Measurements from ENCODE around the gene PMEL. TPM values are rescaled to one million over a fixed set of nuclear protein-coding genes. Genes with fewer than 3 reads are reported as not detected.

PMEL gene
- polyA plus RNA-seq, 1 of the 3 experiments (the other 2 are of a cell fraction) = 1.8 TPM

DNA sequence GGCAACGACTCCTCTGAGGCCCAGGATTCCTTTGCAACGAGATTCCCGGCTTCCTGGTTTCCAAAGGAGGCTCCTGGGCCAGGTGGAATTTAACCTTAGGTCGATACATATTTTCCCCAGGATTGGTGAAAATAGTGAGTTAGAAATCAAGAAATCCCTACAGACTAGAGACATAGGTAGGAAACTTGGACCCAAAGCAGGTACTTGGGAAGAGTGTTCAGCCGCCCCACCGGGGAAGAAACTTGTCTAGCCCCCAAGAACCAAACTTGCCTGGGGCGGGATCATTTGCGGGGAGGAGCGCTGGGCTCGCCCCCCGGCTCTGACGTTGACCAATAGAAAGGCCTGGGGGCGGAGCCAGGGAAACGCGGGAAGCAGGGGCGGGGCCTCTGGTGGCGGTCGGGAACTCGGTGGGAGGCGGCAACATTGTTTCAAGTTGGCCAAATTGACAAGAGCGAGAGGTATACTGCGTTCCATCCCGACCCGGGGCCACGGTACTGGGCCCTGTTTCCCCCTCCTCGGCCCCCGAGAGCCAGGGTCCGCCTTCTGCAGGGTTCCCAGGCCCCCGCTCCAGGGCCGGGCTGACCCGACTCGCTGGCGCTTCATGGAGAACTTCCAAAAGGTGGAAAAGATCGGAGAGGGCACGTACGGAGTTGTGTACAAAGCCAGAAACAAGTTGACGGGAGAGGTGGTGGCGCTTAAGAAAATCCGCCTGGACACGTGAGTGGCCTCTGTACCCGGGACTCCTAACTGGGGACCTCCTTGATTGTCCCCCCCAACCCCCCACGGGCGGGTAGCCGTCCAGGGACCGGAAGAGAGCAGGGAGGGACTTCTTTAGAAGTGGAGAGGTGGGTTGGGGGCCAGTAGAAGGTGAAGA, 803 bp upstream of the PMEL start, which contains the start of gene CDK2:
Gene CDK2 (plus strand): TSS at position 423 of the 874 bp plus-strand sequence. CDS start 179 bp downstream, at position 602.
- peaks cover 10% of the 10 kb centered on the region for H3F3A ChIP-seq (replicated peaks; ENCODE audit: insufficient read depth)
- DNase-seq = peak; percentile 95
- peak within 1 kb of the TSS; percentile 91 for H3K4me2 ChIP-seq
- ChIA-PET POLR2A (no interaction called here), CTCF (interaction anchor here (0.6 kb wide), 2 partner anchors 26 to 29 kb away, joined by 3 read pairs; no protein-coding TSS in a partner anchor)
- under 1% methylated on average over 39 of the region's 45 CpGs for WGBS (ENCODE audit: low lambda C conversion rate)
- H3K27ac ChIP-seq (ENCODE audit: low read depth in 2 of 2, low read length in 1 of 2) = peak within 1 kb of the TSS; percentile 54 to 61; a peak in 3 of 4 replicates
- TF ChIP-seq FOXM1 (IDR thresholded peaks at IDR 0.05; ENCODE audit: low read depth) (no peak), POLR2AphosphoS5 (IDR thresholded peaks at IDR 0.05; ENCODE audit: low read depth, low read length) (peak; percentile 83; the same call in 1 of the 2 replicates), MEF2A (IDR thresholded peaks at IDR 0.05; ENCODE audit: borderline replicate concordance, low read depth) (no peak), RXRA (IDR thresholded peaks at IDR 0.05; ENCODE audit: borderline replicate concordance, low read depth) (no peak), NFIC (IDR thresholded peaks at IDR 0.05; ENCODE audit: borderline replicate concordance) (no peak), SIN3A (IDR thresholded peaks at IDR 0.05; ENCODE audit: borderline replicate concordance, low read depth, low read length) (peak; percentile 73; the same call in 1 of the 2 replicates), GATA2 (CRISPR knock-in tag; IDR thresholded peaks at IDR 0.05) (no peak), MXI1 (IDR thresholded peaks at IDR 0.05; ENCODE audit: low read depth, low read length) (peak; percentile 48; the same call in 1 of the 2 replicates), RAD21 (IDR thresholded peaks at IDR 0.05; ENCODE audit: low read length) (no peak), TAF1 (IDR thresholded peaks at IDR 0.05; ENCODE audit: borderline replicate concordance, low read depth, low read length) (no peak), EP300 (IDR thresholded peaks at IDR 0.05; ENCODE audit: borderline replicate concordance in 1 of 2, low read depth in 1 of 2, low read length in 1 of 2) (no peak), ELF1 (IDR thresholded peaks at IDR 0.05) (peak; percentile 47; the same call in 1 of the 2 replicates), JUND (IDR thresholded peaks at IDR 0.05) (no peak), NRF1 (IDR thresholded peaks at IDR 0.05; ENCODE audit: low read depth, low read length) (no peak), FOSL2 (IDR thresholded peaks at IDR 0.05; ENCODE audit: borderline replicate concordance, low read depth) (no peak), RCOR1 (IDR thresholded peaks at IDR 0.05; ENCODE audit: low read length) (no peak), GABPA (IDR thresholded peaks at IDR 0.05; ENCODE audit: low read depth) (no peak), SMC3 (IDR thresholded peaks at IDR 0.05; ENCODE audit: low read depth, low read length) (no peak)
- TF ChIP-seq, protein P1, sequence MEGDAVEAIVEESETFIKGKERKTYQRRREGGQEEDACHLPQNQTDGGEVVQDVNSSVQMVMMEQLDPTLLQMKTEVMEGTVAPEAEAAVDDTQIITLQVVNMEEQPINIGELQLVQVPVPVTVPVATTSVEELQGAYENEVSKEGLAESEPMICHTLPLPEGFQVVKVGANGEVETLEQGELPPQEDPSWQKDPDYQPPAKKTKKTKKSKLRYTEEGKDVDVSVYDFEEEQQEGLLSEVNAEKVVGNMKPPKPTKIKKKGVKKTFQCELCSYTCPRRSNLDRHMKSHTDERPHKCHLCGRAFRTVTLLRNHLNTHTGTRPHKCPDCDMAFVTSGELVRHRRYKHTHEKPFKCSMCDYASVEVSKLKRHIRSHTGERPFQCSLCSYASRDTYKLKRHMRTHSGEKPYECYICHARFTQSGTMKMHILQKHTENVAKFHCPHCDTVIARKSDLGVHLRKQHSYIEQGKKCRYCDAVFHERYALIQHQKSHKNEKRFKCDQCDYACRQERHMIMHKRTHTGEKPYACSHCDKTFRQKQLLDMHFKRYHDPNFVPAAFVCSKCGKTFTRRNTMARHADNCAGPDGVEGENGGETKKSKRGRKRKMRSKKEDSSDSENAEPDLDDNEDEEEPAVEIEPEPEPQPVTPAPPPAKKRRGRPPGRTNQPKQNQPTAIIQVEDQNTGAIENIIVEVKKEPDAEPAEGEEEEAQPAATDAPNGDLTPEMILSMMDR (IDR thresholded peaks at IDR 0.05) = no peak
- TF ChIP-seq, protein P2, sequence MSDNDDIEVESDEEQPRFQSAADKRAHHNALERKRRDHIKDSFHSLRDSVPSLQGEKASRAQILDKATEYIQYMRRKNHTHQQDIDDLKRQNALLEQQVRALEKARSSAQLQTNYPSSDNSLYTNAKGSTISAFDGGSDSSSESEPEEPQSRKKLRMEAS (IDR thresholded peaks at IDR 0.05; ENCODE audit: low read depth) = no peak
- TF ChIP-seq, protein P3, sequence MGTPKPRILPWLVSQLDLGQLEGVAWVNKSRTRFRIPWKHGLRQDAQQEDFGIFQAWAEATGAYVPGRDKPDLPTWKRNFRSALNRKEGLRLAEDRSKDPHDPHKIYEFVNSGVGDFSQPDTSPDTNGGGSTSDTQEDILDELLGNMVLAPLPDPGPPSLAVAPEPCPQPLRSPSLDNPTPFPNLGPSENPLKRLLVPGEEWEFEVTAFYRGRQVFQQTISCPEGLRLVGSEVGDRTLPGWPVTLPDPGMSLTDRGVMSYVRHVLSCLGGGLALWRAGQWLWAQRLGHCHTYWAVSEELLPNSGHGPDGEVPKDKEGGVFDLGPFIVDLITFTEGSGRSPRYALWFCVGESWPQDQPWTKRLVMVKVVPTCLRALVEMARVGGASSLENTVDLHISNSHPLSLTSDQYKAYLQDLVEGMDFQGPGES (IDR thresholded peaks at IDR 0.05; ENCODE audit: low read depth, low read length) = no peak
- peaks cover 27% of the 10 kb centered on the region for H3K79me2 ChIP-seq (ENCODE audit: insufficient read depth)
- H3K9ac ChIP-seq = peak within 1 kb of the TSS; percentile 93
- H3K9me3 ChIP-seq = no peaks in the 10 kb centered on the region
- H3K9me2 ChIP-seq = no peaks in the 10 kb centered on the region
- no peaks in the 10 kb centered on the region for H4K20me1 ChIP-seq (ENCODE audit: insufficient read depth)
- peak within 1 kb of the TSS; percentile 98 for H2AFZ ChIP-seq (ENCODE audit: low read depth)
- no peaks in the 10 kb centered on the region for H3K27me3 ChIP-seq (ENCODE audit: insufficient read depth)
- H3K4me3 ChIP-seq (ENCODE audit: low read depth in 2 of 2, low read length in 1 of 2) = peak within 1 kb of the TSS; percentile 89 to 93
- H3K4me1 ChIP-seq (ENCODE audit: control insufficient read depth in 1 of 2, insufficient read depth in 2 of 2, low read depth in 1 of 2, low read length in 1 of 2) = peaks cover 14 to 20% of the 10 kb centered on the region in 2 experiments; a peak in 3 of 4 replicates
- H3K36me3 ChIP-seq (replicated peaks in 1 of 2; ENCODE audit: control insufficient read depth in 1 of 2, insufficient read depth in 2 of 2, low read length in 1 of 2) = peaks cover 8 to 10% of the 10 kb centered on the region in 2 experiments

Data from SK-N-SH (cell line).